Measurements from ENCODE around the gene SEMA7A.

The SEMA7A gene

DNA sequence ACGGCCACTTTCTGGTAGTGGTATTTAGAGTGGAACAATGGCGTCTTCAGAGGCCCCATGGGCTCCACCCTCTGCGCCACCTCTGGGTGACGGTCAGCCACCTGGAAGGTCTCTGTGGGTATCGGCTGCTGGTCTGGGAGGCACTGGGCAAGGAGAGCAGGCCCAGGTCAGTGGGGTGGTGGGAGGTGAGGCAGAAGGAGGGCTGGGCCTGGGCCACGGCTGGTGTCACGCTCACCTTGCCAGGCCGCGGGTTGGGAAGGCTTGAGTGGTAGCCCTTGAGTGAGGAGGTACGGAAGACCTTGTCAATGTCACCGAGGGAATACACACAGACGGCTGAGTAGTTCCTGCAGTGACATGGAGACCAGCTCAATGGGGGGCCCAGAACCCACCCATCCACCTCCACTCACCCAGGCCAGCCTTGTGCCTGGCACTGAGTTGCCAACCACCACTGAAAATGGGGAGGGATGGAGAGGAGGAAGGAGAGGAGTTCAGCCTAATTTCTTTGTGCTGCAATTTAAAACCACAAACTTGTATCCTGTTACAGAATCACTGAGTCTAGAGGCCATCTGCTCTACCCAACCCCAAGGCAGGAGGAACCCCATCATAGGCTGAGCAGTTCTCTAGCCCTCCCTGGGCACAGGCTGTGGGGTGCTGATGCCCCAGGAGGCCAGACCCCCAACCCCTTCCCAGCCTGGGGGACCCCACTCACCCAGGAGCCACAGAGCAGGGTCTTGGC lies 19.0 kb downstream of the SEMA7A start:
- DNase-seq, result no peak

DNA sequence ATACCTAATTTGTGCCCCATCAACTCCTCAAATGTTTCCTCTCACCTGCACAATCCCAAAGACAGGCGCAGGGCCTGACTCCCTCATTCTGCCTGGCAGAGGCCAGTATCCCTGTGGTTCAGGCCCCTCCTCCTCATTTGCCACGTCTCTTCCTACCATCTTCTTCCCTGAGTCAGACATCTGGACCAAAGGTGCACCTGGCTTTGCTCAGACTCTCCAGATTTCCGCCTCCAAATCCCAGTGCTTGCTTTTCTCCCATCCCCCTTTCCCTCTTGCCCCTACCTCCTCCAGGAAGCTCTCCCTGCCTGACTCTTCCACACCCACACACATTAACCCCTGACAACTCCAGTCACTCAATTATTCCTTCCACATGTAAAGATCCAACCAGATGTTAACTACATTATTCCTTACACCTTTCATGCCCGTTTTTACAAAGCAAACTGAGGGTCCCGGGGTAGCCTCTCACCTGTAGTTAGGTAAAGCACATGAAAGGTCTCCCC lies 19.6 kb downstream of the SEMA7A start:
- DNase-seq, result no peak

DNA sequence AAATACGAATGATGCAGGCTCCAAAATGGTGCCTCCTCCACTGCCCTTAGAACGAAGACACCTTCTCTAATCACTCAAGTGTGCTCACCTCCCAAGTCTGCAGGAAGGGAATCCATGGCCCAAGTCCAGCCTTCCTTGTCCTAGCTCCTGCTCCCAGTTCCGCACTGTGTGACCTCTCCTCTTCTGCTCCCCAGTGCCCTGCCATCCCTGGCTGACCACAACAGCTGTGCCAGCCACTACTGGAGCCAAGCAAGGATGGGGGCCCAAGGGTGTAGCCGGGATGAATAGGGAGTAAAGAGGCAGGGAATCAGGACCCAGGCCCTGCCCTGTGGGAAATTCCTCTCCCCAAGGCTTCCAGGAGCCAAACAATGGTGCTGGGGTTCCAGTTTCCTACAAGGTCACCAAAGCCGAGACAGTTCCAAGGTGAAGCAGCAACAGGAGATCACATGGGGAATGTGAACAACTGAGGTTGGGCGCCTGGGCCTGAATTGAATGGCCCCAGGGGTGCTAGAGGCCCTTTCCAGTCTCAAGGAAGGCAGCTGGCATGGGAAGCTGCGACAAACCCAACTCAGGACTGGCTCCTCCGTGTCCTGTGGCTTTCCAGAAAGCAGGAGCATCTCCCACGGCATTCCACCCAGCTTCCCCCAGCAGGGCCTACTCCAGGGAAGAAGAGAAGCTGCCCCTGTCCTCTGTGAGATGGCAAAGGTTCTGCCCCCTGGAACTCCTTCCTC lies 20.2 kb downstream of the SEMA7A start:
- no peak for DNase-seq

DNA sequence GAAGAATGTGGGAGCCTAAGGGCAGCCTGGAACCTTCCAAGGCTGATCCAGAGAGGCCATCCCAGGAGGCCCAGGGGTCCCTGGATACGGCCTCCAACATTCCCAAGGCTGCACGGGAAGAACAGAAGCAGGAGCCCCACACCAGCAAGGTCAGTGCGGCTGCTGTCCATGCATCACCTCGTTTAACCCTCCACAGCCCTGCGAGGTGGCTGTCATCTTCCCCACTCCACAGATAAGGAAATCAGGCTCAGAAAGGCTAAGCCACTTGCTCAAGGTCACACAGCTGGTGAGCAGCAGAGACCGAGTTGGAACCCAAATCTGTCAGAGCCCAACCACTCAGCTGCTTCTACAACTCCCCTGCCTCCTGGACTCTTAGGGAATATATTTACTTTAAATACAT lies 21.6 kb downstream of the SEMA7A start:
- no peak for DNase-seq

DNA sequence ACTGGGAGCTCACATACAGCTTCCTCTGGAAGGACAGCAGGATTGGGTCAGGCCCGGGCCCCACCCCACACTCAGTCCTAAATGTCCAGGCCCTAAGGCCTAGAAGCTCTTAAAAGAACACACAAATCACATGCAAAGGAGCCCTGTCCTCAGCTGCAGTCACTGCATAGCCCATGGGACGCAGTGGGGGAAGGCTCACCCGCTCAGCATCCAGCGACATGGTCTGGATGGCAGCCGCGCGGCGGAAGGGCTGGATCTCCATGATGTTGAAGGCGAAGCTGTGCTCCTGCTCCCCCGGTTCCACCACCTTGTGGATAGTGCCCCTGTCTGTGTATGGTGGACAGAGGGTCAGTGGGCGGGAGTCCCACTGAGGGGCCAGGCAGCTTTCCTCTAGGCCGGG lies 22.1 kb downstream of the SEMA7A start:
- DNase-seq, result no peak

DNA sequence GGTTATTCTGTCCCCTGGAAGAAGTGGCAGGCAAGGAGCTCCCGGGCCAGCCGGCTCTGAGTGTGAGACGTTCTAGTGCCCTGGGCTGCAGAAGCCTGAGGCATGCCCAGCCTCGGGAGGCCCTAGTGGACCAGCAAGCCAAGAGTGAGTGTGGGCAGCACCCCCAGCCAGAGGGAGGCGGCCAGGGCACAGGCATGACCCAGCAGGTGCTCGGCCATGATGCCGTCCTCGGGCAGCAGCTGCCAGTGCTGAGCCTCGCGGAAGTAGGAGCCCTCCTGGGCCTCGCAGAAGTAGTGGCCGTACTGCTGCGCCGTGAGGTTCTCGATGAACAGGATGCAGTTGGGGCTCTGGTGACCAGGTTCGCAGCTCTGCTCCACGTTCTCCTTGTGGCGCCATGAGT lies 23.3 kb downstream of the SEMA7A start:
- DNase-seq, result no peak

DNA sequence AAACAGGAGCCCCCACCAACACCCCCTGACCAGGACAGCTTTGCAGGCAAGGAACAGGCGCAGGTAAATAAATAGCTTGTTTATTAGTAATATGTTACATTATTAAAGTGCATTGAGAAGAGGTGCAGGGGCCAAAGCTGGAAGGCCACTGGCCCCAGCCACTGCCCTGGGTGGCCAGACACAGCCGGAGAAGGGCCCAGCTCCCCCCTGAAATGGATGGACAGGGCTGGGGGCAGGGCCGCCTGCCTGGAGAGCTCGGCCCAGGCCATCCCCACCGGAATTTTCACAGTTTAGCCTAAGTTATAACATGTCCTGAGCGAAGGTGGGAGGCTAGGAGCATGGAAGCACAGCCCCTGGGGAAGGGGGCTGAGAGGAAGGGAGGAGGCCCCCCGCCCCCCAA lies 24.5 kb downstream of the SEMA7A start:
- no peak for DNase-seq

DNA sequence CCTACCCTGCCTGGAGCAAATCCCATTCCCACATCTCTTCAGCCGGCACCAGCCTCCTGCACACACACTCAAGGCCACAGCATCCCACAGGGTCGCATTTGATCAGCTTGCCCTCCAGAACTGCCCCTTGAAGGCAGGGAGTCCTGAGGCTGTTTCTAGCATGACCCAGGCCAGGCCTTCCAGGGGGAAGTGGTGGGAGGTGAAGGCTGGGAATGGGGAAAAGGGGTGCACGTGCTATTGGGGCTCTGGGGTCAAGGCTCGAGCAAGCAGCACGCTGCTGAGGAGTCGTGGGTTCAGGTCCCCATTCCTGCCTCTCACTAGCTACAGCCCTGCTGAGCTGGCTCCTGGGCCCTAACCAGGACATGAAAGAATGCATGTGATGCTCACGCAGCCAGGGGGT lies 24.9 kb downstream of the SEMA7A start:
- DNase-seq, result no peak

DNA sequence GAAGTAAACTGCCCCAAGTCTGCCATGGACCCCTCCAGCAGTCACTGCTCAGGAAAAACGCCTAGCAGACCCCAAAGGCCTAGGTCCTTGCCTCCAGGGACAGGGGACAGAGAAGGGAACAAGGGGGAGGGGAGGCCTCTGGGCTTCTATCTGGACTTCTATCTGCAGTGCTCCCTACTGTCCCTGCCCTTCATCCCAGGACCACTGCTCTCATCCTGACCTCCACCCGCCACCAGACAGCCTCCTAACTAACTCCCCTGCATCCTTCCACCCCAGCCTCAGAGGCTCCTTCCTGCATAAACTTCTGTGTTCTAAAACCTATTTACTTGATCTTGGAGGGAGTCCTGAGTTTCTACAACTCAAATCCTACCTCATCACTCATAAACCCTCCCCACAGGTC lies 25.4 kb downstream of the SEMA7A start:
- no peak for DNase-seq

DNA sequence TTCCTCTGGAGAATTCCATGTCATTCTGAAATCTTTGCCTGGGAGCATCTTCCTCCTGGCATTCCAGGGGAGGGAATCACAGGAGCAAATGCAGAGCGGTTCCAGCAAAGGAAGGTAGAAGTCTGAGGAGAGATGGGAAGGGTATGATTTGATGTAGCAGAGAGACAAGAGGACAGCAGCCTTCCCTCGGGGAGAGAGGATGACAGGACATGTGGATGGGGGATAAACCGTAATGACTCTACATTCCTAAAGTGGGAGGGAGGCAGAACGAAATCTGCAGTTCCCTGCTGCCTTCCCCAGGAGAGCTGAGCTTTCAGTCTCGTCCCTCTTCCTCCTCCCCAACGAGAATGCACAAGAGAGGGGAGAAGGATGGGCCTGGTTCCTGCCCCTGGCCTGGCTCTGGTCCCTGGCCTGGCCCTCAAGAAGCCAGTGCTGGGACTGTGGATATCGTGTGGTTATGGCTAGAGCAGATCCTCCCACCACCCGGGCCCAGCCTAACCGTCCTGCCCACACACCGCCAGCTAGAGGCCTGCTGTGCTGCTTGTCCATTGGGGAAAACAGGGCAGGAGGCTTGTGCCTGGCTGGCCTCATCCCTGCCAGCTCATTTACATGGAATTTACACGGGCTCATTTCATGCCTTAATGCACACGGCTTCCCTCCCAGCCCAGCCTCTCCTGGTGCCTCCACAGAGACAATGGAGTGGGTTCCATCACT lies 26.6 kb downstream of the SEMA7A start:
- DNase-seq, result no peak

DNA sequence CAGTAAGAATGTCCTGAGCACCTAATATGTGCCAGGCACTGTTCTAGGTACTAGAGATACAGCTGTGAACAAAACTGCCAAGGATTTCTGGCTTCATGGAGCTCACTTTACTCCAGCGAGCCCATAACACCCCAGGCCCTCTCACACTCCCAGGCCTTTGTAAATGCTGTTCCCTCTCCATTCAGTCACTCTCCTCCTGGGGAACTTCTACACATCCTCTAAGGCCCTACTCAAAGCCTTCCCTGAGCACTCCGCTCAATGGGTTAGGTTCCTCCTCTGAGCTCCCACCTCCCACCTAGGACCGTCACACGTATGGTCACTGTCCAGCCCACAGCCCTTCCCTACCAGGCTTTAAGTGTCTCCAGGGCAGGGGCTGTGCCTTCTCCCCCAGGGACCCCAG lies 27.2 kb downstream of the SEMA7A start:
- DNase-seq, result no peak

DNA sequence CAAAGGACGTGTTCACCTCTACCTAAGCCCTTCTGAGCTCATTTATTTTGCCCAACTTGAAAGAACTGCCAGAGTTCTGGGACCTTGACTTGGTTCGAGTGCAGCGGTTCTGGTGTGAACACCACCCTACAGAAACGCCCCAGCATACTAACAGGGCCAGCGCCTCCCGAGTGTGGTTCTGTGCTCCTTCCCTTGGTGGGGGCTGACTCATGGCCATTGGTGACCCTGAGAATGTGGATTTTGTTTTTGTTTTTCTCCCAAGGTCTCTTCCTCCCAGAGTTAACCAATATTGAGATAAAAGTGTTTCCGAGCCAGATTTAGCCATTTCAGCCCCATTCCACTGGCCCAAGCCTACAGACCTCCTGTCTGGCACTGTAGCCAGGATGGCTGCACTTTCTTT lies 27.9 kb downstream of the SEMA7A start:
- DNase-seq, result no peak

DNA sequence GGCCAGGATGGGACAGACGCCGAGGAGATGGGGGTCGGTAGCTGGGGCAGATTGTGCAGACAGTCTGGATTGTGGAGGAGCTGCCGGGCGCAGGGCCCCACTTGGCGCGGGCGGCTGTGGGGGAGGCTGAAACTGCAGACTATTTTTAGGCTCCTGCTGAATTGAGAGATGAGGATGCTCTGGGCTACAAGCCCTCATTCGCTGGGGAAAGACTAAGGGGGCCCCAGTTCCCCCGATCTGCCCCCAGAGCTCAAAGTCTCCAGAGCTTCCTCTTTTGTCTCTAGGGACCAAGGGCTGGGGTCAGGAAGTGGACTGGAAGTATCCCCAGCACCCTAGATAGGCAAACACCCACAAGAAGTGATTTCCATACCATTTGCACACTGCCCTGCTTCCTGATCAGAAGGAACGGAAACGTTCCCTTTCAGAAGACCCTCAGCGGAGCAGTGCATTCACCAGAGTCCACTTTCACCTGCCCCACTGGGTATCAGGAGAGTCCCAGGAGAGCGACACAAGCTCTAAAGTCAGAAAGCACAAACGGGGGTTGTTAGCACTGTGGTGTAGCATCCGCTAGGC lies 29.7 kb downstream of the SEMA7A start:
- DNase-seq, result no peak

DNA sequence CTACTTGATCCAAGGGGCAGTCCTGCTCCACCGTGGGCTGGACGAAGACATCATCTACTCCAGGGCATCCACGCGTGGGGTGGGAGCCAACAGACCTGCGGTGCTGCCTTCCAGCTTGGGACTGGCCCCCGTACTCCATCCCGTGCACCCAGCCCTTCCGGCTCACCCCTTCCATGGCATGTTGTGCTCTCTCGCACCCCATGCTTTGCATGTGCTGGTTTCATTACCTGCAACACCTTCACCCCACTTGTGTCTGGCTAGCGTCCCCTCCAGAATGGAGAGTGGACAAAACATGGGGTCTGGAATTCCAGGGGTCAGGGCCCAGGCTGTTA lies 30.2 kb downstream of the SEMA7A start:
- no peak for DNase-seq

DNA sequence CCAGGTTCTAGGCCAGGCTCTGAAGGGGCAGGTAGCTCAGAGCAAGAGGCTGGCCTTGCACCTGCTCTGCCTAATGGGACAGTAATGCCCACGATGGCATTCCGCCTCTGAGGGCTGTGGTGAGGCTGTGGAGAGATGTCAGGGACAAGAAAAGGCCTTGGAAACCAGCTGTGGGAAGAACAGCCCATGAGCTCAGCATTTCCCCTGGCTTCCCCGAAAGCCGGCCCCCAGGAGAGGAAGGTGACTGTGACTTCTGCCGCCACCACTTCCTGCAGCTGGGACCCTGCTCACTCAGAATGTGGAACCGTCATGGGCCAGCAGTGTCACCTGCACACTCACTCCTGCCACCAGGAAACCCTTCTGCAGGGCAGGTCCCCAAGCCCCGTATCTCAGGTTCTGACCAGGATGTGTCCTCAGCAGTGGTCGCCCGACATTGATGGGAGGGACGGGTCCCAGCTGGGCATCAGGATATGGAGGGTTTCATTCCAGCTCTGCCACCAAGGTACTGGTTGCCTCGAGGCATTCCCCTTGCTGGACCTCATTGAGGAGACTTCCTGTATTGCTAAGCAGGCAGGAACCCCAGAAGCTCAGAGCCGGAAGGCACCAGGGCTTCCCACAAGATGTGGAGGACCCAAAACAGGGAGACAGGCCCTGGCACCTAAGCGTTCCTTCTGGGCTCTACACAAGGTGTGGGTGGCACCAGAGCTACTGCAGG lies 30.7 kb downstream of the SEMA7A start:
- DNase-seq, result no peak

DNA sequence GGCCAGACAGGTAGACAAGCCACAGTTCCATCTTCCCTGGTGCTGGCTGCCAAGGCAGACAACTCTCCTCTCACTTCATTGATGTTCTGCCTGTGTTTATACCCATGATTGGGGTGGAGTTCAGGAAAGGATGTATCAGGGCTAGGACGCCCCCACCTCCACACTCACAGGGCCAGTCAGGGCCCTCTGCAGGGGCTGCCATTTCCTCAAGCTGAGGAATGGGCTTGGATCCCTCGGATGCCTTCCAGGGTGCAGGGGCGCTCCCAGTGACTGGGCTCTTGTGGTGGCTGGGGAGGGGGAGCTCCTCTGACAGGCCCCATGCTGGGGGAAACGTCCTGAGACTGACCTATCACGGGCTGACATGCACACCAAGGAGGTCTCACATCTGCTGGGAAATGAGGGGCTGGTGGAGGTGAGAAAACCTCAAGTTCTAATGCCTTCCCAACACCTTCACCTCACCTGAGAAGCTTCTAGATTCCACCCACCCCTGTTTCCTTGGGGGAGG lies 31.4 kb downstream of the SEMA7A start:
- DNase-seq, result no peak

DNA sequence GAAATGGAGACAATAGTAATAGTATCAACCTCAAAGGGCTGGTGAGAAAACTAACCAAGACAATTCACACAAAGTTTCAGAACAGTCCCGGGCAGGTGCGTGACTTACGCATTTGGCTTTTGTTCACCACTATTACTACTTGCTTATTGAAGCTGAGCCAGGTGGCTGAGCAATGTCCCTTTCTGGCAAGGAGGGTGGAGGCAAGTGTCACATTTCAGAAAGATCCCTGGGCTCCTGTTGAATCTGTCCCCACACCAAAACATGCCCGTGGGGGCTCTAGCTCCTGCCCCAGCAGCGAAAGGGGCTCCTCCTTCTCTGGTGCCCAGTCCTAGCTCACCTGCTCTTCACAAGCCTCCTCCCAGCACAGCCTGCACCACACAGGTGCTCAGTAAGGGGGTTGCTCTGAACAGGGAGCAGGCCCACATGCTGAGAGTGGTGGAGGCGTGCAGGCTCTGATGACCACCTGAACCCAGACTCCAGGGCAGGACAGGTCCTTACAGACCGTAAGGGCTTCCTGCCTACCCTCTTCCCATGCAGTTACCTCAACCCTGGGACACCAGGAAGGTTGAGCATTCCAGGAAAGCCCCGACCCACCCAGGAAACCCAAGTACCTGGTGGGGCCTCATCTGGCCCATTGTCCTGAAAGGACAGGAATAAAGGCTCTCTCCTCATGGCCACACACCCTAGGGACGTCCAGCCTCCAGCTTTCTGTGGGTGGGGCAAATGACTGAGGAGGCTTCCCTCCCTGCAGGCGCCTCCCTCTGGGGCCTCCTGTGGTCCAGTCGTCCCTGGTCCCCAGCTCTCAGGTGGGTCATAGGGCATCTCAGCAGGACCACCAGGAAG lies 32.6 kb downstream of the SEMA7A start:
- no peak for DNase-seq

DNA sequence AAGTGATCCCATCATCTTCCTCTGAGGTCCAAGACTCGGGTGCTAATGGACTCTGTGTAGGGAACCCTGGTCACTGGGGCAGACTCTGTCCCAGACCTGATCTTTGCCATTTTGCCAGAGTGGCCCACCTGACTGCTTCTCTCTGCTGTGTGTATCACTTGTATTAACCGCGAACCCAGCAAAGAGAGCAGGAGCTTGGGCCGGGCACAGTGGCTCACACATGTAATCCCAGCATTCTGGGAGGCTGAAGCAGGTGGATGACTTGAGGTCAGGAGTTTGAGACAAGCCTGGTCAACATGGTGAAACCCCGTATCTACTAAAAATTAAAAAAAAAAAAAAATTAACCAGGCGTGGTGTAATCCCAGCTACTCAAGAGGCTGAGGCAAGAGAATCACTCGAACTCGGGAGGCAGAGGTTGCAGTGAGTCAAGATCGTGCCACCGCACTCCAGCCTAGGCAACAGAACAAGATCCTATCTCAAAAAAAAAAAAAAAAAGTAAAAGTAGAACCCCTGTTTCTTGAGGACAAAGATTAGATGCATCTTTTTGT lies 33.4 kb downstream of the SEMA7A start:
- no peak for DNase-seq

DNA sequence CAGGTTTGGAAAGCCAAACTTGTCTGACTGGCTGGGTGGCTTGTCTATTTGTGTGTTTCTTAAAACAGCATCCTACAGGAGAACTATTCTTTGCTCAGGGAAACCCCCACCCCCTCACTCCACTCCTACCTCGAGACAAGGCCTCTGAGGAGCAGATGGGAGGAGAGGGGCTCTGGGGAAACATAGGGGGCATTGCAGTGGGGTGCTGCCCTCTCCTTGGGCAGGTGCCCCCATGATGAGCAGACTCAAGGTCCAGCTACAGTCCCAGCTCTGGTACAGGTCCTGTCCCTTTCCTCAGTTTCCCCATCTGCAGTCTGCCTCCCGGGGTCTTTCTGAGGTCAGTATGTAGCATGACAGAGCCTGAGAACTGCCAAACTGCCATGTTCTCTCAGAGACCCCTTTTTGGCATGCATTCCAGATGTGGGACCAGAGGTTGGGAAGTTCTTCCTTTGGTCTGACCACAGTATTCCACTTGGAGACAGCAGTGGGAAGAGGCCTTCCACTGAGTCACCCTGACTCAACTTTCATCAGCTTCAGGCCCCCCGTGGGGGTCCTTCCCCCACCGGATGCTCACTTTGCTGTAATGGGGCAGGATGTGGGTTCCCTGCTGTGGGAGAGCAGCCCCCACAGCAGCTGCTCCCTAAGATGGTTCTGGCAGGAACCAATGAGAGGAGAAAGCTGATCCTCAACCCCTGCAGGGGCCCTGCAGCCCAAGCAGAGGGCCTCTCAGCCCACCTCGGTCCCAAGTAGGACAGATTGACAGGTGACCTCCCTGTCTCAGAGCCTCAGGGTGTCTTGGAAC lies 34.0 kb downstream of the SEMA7A start:
- DNase-seq, result no peak

DNA sequence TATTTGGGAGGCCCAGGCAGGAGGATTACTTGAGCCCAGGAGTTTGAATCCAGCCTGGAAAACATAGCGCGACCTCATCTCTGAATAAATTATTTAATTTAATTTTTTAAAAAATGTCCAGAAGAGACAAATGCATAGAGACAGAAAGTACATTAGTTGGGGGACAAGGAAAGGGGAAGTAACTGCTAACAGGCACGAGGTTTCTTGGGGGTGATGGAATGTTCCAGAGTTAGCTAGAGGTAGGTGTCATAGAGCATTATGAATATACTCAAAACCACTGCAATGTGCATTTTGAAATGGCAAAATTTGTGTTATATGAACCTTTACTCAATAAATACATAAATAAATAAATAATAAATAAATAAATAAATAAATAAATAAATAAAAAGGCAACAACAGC lies 34.7 kb downstream of the SEMA7A start:
- DNase-seq, result no peak

DNA sequence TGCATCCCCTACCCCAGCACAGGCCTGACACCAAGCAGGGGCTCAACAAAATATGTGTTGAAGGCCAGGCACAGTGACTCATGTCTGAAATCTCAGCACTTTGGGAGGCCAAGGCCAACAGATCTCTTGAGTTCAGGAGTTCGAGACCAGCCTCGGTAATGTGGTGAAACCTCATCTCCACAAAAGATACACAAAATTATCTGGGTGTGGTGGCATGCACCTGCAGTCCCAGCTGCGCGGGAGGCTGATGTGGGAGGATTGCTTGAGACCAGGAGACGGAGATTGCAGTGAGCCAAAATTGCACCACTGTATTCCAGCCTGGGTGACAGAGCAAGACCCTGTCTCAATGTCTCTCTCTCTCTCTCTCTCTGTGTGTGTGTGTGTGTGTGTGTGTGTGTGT lies 35.6 kb downstream of the SEMA7A start:
- no peak for DNase-seq

Data from NCI-H2029 treated with DMSO at 0.1 percent for 48 hours (cell line).